Measurements from ENCODE around the gene SAV1.

DNA sequence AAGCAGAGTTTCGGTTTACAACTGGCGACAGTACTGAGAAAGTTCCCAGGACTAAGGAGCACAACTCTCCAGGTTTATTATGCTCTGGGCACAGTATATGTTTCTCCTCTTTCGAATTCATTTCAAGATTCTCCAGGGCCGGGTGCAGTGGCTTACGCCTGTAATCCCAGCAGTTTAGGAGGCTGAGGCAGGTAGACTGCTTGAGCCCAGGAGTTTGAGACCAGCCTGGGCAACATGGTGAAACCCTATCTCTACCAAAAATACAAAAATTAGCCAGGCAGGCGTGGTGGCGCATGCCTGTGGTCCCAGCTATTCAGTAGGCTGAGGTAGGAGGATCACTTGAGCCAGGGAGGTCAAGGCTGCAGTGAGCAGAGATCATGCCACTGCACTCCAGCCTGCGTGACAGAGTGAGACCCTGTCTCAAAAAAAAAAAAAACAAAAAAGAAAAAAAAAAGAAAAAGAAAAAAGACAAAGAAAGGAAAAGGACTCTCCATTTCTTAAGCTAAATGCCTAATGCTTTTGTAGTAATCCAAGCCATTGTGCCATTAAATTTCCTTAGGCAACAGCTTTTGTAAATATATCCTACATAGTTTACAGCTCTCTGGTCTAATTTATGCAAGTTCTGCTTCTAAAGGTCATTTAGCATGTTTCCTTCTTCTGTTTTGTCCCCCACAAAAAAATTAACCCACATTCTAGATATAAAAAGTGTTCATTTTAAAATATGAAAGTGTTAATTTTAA, 73.4 kb downstream of the SAV1 start:
- no peak for TF ChIP-seq POLR2A (IDR thresholded peaks at IDR 0.05)
- TF ChIP-seq, protein P1, sequence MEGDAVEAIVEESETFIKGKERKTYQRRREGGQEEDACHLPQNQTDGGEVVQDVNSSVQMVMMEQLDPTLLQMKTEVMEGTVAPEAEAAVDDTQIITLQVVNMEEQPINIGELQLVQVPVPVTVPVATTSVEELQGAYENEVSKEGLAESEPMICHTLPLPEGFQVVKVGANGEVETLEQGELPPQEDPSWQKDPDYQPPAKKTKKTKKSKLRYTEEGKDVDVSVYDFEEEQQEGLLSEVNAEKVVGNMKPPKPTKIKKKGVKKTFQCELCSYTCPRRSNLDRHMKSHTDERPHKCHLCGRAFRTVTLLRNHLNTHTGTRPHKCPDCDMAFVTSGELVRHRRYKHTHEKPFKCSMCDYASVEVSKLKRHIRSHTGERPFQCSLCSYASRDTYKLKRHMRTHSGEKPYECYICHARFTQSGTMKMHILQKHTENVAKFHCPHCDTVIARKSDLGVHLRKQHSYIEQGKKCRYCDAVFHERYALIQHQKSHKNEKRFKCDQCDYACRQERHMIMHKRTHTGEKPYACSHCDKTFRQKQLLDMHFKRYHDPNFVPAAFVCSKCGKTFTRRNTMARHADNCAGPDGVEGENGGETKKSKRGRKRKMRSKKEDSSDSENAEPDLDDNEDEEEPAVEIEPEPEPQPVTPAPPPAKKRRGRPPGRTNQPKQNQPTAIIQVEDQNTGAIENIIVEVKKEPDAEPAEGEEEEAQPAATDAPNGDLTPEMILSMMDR (IDR thresholded peaks at IDR 0.05): no peak

Data from esophagus squamous epithelium (tissue), 4 donors.